SHP77 treated with DMSO at 0.1 percent for 48 hours (cell line): ENCODE measurements around the gene SLC43A3.

Experiments used
- DNase-seq: peaks from one replicate; lab custom pipeline; 2025; lab: John Stamatoyannopoulos, UW

SLC43A3 gene

DNA sequence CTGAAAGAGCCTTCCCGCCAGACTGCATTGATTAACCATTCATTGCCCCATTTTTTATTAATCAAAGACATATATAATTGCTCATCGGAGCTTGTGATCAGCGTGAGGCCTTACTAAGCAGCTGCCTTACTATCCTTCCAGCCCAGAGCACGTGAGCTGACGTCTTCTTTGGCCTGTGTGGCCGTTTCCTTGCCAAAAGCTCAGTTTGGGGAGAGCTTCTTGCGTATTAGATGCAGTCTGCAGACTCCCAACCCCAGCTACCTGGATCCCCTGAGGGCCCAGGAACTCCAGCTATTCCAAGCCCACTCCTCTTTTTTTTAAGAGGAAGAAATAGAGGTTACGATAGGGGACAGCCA lies 784 bp upstream of the SLC43A3 start:
- no peak for DNase-seq

DNA sequence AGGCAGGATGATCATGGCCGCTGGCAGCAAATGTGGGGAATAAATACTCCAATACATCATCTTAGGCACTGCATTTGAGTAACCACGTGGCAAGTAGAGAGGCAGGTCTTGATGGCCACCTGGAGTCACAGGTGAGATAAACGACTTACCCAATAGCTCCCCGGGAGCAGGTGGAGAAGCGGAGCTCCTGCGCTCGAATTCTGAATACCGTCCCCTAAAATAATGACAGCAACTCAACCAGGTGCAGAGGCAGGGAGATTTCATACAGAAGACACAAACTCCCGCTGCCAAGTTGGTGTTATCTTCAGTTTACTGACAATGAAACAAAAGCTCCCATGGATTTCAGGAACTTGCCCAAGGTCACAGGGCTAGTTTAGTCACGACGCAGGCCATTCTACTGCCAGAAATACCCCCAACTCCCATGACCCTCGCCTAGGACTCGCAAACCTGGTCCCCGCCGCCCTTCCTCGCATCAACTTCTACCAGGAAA lies 437 bp downstream of the SLC43A3 start:
- no peak for DNase-seq

DNA sequence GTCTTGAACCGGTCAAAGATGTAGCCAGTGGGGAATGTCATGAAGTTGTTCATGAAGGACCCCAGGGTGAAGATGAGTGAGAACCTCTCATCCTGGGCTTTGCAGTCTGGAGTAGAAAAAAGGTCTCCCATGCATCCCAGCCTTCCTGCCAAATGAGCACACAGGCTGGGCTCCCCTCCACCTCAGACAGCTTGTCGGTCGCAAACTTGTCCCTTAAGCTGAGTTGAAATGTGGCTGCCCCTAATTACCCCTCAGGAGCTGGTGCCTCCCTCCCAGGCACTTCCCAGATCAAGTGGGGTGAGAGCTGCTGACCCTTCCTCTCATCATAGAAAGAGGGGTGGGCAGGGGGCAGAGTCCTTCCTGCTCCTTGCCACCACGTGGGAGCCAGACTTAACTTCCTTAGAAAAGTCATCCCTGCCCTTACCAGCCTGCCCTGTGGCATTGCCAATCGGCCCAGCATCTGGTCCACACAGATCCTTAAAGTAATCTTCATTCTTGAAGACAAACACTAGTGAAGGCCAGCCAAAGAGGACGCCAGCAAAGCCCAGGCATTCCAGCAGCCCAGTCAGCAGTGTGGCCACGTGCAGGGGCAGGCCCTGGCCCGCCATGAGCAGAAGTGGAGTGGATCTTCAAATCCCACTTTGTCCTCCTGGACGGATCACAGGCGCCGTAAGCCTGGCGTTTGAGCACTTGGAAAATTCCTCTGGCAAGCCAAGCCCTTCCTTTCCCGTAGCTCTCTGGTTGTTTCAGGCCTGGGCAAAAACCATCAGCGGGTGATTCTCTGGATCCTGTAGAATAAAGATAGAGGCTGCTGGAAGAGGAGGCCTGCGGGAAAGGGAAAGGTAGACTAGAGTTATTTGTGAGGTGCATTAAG lies 1.1 kb downstream of the SLC43A3 start:
- no peak for DNase-seq

DNA sequence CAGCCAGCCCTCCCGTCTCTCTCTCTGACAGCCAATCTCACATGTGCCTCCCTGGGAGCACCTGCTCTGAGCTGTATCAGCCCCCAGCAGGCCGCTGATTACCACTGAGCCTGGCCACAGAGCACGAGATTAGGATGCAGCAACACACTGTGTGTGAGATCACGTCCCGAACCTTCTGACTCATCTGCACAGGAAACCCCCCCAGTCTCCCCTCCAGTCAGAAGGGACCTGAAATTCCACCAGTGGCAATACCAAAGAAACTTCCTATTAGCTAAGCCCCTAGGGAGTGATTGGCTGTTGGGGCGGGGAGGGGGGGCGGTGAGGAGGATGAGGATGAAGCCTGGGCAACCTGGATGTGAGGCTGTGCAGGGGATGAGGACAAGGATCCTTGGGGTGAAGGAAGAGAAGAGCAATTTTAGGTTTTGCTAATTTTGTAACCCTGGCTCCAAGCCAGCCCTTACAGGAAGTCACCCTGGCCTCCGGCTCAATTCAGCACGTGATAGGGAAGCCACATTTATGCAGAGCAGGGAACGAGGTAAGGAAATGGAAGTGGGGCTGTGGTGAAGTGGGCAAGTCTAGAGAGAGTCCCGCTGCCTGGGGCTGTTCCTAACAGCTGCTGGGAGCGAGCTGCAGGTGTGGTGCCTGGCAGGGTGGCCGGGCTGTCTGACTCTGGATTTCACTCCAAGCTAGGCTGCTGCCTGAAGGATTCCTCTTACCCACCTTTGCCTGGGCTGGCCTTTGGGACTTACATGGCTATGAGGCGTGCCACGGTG lies 1.9 kb downstream of the SLC43A3 start:
- no peak for DNase-seq

DNA sequence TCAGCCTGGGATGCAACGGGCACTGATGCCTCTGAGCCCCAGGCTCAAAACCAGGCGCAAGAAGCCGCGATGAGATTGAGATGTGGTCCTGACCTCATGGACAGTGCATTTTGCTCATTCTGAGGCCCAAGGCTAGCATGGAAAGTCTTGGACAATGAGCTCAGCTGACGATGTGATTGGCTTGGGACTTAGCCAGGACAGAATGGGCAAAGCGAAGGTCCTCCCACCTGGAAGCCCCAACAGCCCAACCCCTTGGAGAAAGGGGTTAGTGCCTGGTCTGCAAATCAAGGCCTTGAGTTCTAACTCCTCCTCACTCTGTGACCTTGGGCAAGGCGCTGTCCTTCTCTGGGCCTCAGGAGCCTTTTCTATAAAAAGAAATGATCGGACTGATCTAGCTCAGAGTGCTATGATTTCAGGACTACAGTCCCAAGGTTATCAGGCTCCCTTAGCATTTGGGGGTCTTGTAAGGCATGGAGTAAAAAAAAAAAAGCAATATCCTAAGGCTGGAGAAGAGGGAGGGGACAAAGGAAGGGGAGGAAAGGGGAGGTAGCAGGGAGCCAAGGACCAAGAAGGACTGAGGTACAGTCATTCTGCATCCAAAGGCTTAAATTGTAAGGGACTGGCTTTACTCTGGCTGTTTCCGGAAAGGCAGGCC lies 2.7 kb downstream of the SLC43A3 start:
- DNase-seq = no peak

DNA sequence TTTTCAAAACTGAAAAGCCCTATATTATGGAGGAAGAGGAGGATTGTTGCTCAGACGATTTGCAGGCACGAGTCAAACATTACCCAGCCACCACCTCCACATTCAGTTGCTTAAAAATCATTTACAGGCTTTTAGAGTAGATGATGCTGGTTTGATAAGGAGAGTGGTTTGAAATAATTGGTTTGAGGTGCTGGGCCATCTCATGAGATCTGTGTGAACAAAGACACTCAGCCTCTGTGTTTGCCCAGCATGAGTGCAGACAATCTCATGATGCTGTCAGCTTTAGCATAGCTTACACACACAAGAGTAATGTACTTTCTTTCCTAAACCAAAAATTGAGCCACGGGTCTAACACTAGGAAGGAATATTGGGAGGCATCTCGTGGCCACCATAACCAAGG lies 4.3 kb downstream of the SLC43A3 start:
- DNase-seq = no peak

DNA sequence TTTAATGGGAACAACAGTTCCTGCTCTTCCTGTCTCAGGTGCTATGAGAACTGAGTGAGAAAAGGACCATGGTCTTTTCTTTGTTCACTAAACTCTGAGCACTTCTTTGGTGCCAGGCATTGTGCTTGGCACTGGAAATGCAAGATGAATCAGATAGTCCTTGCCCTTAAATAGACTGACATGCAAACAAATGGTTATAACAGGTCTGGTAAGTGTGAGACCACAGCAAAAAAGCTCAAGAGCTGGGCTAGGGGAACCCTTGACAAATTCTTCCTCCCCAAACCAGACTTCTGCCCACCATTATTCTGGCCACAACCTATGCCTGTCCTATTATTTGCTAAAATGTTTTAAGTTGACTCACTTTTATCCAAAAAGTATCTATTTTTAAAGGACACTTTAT lies 5.1 kb downstream of the SLC43A3 start:
- no peak for DNase-seq

DNA sequence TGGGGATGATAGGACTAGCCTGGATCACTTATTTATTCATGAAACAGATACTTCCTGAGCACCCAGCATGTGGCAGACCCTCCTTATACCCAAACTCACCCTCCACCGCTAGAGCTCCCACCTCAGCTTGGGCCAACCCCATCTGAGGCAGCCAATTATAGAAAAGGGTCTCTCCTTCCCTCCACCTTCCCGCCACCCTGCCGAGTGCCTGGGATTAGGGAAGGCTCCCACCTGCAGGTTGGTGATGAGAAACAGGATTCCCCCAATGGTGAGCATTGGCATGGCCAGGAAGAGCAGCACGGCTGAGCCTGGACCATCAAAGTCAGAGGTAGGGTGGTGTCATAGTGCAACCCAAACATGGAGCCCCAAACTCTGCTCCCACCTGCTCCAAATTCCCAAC lies 5.9 kb downstream of the SLC43A3 start:
- no peak for DNase-seq

DNA sequence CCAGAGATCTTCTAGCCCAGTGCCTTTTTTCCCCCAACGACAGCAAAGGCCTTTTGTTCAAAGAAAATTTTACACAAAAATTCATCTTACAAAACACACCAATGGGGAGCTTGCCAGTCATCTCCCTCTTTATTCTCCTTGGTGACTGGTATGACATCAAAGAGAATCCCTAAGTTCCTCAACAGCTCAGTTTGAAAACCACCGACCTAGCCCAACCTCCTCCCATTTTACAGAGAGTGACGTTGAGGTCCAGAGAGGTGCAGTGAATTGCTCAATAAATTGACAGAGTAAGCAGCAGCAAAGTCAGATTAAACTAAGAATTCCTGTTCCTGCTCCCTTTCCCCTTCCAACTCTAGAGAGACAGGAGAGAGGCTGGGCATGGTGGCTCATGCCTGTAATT lies 7.8 kb downstream of the SLC43A3 start:
- DNase-seq = no peak

DNA sequence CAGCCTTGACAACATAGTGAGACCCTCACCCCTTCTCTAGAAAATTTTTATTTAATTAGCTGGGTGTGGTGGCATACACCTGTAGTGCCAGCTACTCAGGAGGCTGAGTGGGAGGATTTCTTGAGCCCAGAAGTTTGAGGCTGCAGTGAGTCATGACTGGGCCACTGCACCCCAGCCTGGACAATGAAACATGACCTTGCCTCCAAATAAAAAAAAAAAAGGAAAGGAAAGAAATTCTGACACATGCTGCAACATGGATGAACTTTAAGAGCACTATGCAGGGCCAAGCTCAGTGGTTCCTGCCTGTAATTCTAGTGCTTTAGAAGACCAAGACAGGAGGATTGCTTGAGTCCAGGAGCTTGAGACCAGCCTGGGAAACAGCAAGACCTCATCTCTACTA lies 8.8 kb downstream of the SLC43A3 start:
- no peak for DNase-seq

DNA sequence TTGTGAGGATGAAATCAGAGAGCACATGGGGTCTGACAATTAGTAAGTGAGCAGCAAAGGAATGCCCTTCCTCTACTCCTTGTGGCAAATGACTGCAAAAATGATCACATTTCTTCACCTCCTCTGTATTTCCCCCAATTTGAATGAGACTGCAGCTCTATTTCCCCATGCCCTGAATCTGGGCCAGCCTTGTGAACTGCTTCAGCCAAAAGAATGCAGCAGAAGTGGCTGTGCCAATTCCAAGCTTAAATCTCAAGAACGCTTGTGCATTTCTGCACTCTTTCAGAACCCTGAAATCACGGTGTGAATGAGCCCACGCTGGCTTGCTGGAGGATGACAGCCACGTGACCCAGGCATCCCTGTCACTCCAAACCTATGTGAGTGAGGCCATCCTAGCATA lies 9.9 kb downstream of the SLC43A3 start:
- no peak for DNase-seq

DNA sequence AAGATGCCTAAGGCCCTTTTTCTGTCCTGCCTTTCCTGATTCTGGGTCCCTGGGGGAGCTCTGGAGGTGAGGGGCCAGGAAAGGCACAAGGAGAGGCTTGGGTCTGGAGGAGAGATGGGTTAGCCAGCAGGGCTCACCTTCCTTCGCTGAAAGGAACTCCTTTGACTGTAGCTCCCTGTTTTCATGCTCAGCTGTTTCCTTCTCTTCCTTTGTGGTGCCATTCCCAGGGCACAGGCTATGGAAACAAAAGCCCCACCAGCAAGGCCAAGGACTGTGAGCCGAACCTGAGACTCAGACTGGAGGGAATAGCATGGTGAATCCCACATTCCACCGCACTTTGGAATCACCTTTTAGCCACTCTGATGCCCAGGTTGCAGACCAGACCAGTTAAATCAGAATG lies 10.5 kb downstream of the SLC43A3 start:
- DNase-seq = no peak

DNA sequence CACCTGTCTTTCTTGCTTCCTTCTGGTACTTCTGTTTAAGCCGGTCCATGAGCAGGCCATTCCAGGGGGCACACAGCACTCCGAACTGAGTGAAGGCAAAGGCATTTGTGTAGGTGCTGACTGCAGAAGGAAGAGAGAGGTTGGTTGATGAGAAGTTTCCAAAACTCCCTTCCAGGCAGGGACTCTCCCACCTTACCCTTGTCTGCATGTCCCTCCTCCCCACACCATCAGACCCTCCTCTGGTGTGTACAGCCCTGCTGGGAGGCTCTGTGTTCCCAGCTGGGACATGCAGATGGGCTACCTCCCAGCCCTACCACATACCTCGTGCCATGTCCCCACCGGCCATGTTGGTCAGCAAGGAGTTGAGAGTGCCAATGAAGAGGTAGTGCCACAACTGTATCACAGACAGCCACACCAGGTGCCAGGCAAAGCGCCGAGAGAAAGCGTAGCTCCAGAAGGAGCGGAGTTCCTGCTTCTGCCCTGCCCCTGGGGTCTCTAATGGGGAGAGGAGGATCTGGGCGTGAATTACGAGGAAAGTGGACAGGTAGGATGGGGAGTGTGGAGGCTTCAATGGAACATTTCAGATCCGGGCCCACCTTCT lies 12.2 kb downstream of the SLC43A3 start:
- DNase-seq = no peak

DNA sequence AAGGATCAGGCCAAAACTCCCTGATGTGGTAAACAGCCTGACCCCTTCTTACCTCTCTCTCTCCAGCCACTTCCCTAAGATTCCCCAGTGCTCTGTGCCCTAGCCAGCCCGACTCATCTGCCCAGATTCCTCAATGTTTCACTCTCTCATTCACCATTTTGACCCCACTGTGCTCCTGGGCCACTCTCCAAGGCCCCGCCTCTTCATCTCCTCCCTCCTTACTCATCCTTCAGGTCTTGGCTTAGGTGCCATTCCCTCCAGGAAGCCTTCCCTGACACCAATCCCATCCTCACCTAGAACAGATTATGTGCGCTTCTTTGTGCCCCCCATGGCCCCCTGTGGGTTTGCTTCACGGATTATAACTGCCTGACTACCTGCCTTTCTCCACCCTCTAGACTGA lies 13.2 kb downstream of the SLC43A3 start:
- DNase-seq = no peak

DNA sequence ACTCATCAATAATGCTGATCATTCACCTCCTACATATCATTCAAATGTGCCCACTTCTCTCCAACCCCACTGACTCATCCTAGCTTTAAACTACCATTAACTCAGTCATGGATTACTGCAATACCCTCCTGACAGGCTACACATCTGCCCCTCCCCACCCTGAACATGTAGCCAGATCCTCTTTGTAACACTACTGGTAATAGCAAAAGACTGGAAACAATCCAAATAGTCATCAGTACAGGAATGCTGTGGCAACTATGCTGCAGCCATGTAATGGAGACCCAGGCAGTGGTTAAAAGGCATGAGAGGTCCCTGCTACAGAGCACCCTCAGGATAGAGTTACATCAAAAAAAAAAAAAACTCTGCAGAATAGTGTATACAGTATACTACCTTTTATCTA lies 16.6 kb downstream of the SLC43A3 start:
- no peak for DNase-seq

DNA sequence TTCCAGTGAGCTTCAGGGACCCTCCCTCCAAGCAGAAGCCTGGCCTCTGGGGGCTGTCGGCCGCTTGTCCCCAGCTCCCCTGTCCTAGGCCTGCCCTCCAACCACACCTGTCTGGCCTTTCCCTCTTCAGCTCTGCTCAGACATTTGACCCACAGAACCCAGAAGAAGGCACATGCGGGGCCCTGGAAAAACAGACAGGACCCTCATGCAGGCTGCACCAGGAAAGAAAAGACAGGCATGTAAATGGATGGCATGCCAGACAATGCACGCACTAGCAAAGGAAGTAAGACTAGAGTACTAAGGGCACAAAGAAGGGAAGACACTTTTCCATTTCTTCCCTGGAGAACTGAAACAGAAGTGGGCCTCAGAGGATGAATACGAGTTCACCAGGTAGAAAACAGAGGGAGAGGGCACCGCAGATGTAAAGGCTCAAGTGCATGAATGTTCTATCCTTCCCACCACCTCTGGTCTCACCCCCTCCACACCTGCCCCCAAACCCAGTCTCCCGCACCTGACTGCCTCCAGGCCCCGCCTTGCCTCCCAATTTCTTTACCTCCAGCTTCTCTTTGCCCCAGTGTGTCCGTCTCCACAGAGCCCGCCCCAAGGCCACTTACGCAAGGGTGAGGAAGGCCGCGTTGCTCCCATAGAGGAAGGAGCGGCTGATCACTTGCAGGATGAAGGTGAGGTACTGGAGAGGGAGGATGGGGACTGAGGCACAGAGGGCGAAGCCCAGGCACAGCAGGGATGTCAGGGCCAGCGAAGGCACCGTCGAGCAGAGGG lies 17.4 kb downstream of the SLC43A3 start:
- DNase-seq = no peak

DNA sequence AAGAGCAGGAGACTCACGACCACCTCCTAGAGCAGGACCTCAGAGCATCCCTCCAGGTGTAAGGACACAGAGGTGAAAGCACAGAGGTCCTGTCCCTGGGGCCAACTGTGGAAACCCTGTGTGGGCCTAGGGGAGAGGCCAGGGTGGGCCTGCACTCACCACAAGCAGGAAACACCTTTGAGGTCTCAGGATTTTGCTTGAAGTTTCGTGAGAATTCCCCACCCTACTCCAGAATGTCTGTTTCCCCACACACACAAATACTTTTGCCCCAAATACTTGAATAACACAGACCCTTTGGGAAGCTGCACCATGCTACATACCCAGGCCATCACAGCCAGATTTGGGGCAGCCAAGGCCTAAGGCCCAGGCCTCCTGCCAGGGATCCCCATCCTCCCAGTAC lies 18.1 kb downstream of the SLC43A3 start:
- DNase-seq = no peak

DNA sequence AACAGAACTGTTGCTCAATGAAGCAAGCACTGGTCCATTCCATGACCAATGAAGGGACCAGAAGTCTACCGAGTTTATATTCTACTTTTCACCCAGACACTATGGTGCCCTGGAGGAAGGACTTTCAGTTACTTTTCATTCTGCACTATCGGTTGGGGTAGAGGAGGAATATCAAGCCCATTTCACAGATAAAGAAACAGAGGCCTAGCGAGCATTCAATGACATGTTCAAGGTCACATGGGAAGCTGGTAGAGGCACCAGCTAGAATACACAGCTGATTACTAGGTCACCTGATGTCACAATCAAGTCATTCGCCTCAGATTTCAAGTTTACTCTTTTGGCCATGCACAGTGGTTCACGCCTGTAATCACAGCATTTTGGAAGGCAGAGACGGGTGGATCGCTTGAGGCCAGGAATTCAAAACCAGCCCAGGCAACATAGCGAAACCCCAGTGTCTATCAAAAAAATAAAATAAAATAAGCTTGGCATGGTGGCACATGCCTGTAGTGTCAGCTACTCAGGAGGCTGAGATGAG lies 18.9 kb downstream of the SLC43A3 start:
- DNase-seq = no peak

DNA sequence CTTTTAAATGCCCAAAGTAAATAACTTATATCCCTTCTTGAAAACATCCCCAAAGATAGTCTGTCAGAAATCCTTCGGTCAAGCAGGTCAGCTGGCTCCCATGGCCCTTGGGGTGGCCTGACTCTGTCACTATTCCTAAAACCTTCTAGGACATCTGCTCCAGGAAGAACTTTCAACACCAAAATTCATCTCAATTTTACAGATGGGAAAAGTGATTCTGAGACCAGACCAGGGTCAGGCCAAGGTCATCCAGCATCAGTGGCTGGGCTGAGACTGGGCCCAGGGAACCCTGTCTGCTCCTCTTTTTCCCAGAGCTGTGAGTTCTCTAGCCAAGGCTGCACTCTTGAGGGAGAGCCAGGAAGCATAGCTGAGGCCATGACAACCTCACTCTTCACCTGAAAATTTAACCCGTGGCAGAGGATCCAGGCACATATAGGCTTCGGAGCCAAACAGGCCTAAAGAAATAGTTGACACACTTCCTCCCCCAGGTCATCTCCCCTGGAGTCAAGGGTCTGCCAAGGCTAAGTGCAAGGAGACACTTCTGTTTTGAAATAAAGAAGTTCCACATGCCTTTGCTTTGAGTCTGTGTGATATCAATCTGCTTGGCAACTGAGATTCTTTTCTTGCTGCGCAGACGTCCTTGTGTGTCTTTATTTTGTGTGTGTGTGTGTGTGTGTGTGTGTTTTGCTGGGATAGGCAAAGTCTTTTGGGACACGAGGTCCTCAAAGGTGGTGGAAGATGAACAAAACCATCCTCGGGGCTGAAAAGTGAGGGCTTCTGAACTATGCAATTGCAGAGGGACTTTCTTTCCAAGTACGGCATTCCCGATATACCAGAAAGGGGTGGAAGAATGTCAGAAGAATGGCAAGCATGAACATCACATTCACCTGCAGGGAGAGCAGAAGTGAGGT lies 19.7 kb downstream of the SLC43A3 start:
- DNase-seq = no peak

DNA sequence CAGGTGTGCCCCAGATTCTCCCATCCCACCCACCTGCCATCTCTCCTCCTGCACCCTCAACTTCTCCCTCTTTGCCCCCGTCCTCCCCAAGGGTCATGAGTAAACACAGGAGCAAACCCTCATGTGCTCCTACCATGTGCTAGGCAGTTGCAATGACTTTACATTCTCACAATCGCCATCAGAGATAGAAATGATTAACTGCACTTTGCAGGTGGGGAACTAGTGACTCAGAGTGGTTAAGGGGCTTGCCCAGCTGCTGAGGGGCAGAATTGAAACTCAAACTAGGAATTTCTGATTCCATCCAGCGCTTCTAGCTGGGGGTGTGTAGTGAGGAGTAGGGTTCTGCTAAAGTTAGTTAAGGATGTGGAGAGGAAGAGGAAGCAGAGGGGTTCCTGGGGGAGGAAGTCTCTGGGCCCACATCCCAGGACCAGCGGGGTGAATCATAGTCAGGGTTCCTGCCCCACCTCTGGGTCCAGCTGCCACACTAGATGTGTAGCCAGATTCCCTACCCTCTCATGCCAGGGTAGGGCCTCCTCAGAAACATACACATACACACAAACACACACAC lies 20.5 kb downstream of the SLC43A3 start:
- no peak for DNase-seq
